Trophoblast cell (in vitro differentiated cells and primary cell): ENCODE data around the gene PIR. TPM values are rescaled to one million over a fixed set of nuclear protein-coding genes. Genes with fewer than 3 reads are reported as not detected.

ENCODE experiments used
- DNase-seq, 2 donors: peaks; one replicate each; pipeline ENCODE4 v3.0.0-alpha.2; 2016
- H2AFZ ChIP-seq: 2 replicates; pipeline ENCODE4 v1.6.1; 2013; ENCODE audit warnings: low read length, moderate library complexity, mild to moderate bottlenecking; ENCODE audit not compliant: insufficient read depth, poor library complexity
- H2AK5ac ChIP-seq: 2 replicates; pipeline ENCODE4 v1.6.1; 2013; ENCODE audit warnings: mild to moderate bottlenecking, low read length
- H2BK120ac ChIP-seq: 2 replicates; pipeline ENCODE4 v1.6.1; 2013; ENCODE audit warnings: low read length, mild to moderate bottlenecking, moderate library complexity; ENCODE audit not compliant: insufficient read depth, poor library complexity
- H2BK12ac ChIP-seq: 2 replicates; pipeline ENCODE4 v1.6.1; 2013; ENCODE audit warnings: mild to moderate bottlenecking, low read length, moderate library complexity
- H2BK5ac ChIP-seq: 2 replicates; pipeline ENCODE4 v1.6.1; 2013; ENCODE audit warnings: low read length, low read depth, moderate library complexity, mild to moderate bottlenecking; ENCODE audit not compliant: poor library complexity
- H3K14ac ChIP-seq: 2 replicates; pipeline ENCODE4 v1.6.1; 2013; ENCODE audit warnings: mild to moderate bottlenecking, low read length
- H3K18ac ChIP-seq: 2 replicates; pipeline ENCODE4 v1.6.1; 2013; ENCODE audit warnings: mild to moderate bottlenecking, low read length
- H3K23ac ChIP-seq: 2 replicates; pipeline ENCODE4 v1.6.1; 2013; ENCODE audit warnings: low read length
- H3K27ac ChIP-seq: 2 replicates; pipeline ENCODE4 v1.5.1; 2013; ENCODE audit warnings: low read depth, mild to moderate bottlenecking, inconsistent platforms, low read length, moderate library complexity
- H3K27me3 ChIP-seq: 2 replicates; pipeline ENCODE4 v1.6.1; 2013; ENCODE audit warnings: inconsistent platforms, mild to moderate bottlenecking, low read length, moderate library complexity; ENCODE audit not compliant: insufficient read depth
- H3K36me3 ChIP-seq, 2 experiments: 1 replicate in 1 of 2; 2 replicates in 1 of 2; pipeline ENCODE4 v1.6.1; 2013; ENCODE audit warnings: low read length in 2 of 2, mild to moderate bottlenecking in 2 of 2, moderate library complexity in 1 of 2; ENCODE audit not compliant: insufficient read depth in 2 of 2, control insufficient read depth in 1 of 2
- H3K4ac ChIP-seq: 2 replicates; pipeline ENCODE4 v1.6.1; 2013; ENCODE audit warnings: low read depth, mild to moderate bottlenecking, low read length, moderate library complexity
- H3K4me1 ChIP-seq, 2 experiments: 1 replicate in 1 of 2; 2 replicates in 1 of 2; pipeline ENCODE4 v1.6.1; 2013; ENCODE audit warnings: low read length in 2 of 2, mild to moderate bottlenecking in 2 of 2, moderate library complexity in 1 of 2; ENCODE audit not compliant: insufficient read depth in 2 of 2, control insufficient read depth in 1 of 2
- H3K4me2 ChIP-seq: 2 replicates; pipeline ENCODE4 v1.6.1; 2013; ENCODE audit warnings: inconsistent platforms, mild to moderate bottlenecking, low read length, moderate library complexity
- H3K4me3 ChIP-seq: 2 replicates; pipeline ENCODE4 v1.5.1; 2013; ENCODE audit warnings: mild to moderate bottlenecking, low read depth, low read length, inconsistent platforms
- H3K79me1 ChIP-seq: one replicate; pipeline ENCODE4 v1.6.1; 2013; ENCODE audit warnings: low read length
- H3K79me2 ChIP-seq: 2 replicates; pipeline ENCODE4 v1.6.1; 2013; ENCODE audit warnings: low read length, mild to moderate bottlenecking; ENCODE audit not compliant: control insufficient read depth, insufficient read depth, poor library complexity
- H3K9ac ChIP-seq: 2 replicates; pipeline ENCODE4 v1.6.1; 2013; ENCODE audit warnings: mild to moderate bottlenecking, low read length
- H3K9me3 ChIP-seq: 2 replicates; pipeline ENCODE4 v1.6.1; 2013; ENCODE audit warnings: low read depth, mild to moderate bottlenecking, control low read depth, inconsistent platforms, low read length; ENCODE audit not compliant: insufficient read depth
- H4K12ac ChIP-seq: 2 replicates; pipeline ENCODE4 v1.6.1; 2013; ENCODE audit warnings: low read depth, mild to moderate bottlenecking, low read length, moderate library complexity
- H4K8ac ChIP-seq: 2 replicates; pipeline ENCODE4 v1.6.1; 2013; ENCODE audit warnings: low read depth, mild to moderate bottlenecking, low read length, moderate library complexity
- H4K91ac ChIP-seq: one replicate; pipeline ENCODE4 v1.6.1; 2013; ENCODE audit warnings: low read depth, mild to moderate bottlenecking, low read length, moderate library complexity
- WGBS: extraction: QIAGEN DNeasy Blood & Tissue Kit; methylation state at CpG from one replicate; pipeline ENCODE4 v1.1.7; 2013; ENCODE audit warnings: missing lambda C conversion rate; ENCODE audit not compliant: insufficient read length, insufficient coverage; ENCODE audit errors: extremely low coverage; 5-methylcytosine and 5-hydroxymethylcytosine counted together
- polyA plus RNA-seq: library from polyadenylated mRNA; stranded (reverse); fragments of 200-250 nt; gene quantifications from 2 replicates; pipeline ENCODE4 v1.2.3, GENCODE V29; 2013

The PIR gene
- 15.2 and 20.3 TPM in 2 replicates for polyA plus RNA-seq

GRCh38 chrX:15493118-15493962 is at the start of gene PIR:
Gene PIR (minus strand): TSS chrX:15493333. CDS start chrX:15491257, 2,076 bp downstream.
- no CpG with 5 or more reads among the region's 47 CpGs for WGBS
- DNase-seq = peak; percentile 77 to 82
- no peak within 1 kb of the TSS for H3K9ac ChIP-seq

GRCh38 chrX:15530318-15530717 is 37.2 kb upstream of the PIR start:
- H3K36me3 ChIP-seq = no peaks in the 10 kb centered on the region
- DNase-seq = no peak
- no peak overlapping the region for H3K4me2 ChIP-seq
- no peaks in the 10 kb centered on the region for H3K79me1 ChIP-seq
- no peak overlapping the region for H3K18ac ChIP-seq
- no peak overlapping the region for H4K91ac ChIP-seq
- H4K8ac ChIP-seq = no peak overlapping the region
- no peak overlapping the region for H2BK5ac ChIP-seq
- H3K4me1 ChIP-seq = no peaks in the 10 kb centered on the region
- no CpG with 5 or more reads among the region's 6 CpGs for WGBS
- H2BK12ac ChIP-seq = no peak overlapping the region
- no peak overlapping the region for H4K12ac ChIP-seq
- no peak overlapping the region for H3K14ac ChIP-seq
- no peak overlapping the region for H2AK5ac ChIP-seq
- no peak overlapping the region for H3K4me3 ChIP-seq
- no peak overlapping the region for H3K27ac ChIP-seq
- H3K9ac ChIP-seq = no peak overlapping the region
- H3K4ac ChIP-seq = no peak overlapping the region
- H2BK120ac ChIP-seq = no peak overlapping the region
- no peaks in the 10 kb centered on the region for H3K79me2 ChIP-seq
- H3K23ac ChIP-seq = no peak overlapping the region
- H3K9me3 ChIP-seq = no peaks in the 10 kb centered on the region
- no peaks in the 10 kb centered on the region for H3K27me3 ChIP-seq
- H2AFZ ChIP-seq = no peak overlapping the region

More at GRCh38 chrX:15493118-15493962, at the start of gene PIR:
- Histone ChIP-seq H3K18ac (no peak within 1 kb of the TSS), H4K12ac (peak within 1 kb of the TSS; percentile 50), H4K8ac (peak within 1 kb of the TSS; percentile 75), H3K4me2 (peak within 1 kb of the TSS; percentile 69), H2BK12ac (peak within 1 kb of the TSS; percentile 59), H3K14ac (no peak within 1 kb of the TSS), H3K79me2 (no peaks in the 10 kb centered on the region), H3K4me1 (no peaks in the 10 kb centered on the region), H2AK5ac (no peak within 1 kb of the TSS), H3K79me1 (peaks cover 3% of the 10 kb centered on the region), H4K91ac (peak within 1 kb of the TSS; percentile 38), H3K9me3 (peaks cover 2% of the 10 kb centered on the region), H3K23ac (no peak within 1 kb of the TSS), H3K36me3 (no peaks in the 10 kb centered on the region), H2BK120ac (no peak within 1 kb of the TSS), H3K27me3 (no peaks in the 10 kb centered on the region), H3K4ac (no peak within 1 kb of the TSS), H3K27ac (no peak within 1 kb of the TSS), H3K4me3 (peak within 1 kb of the TSS; percentile 76), H2BK5ac (no peak within 1 kb of the TSS), H2AFZ (peak within 1 kb of the TSS; percentile 81)

GRCh38 chrX:15529165-15529564 is 36.0 kb upstream of the PIR start:
- Histone ChIP-seq H3K27me3 (no peaks in the 10 kb centered on the region), H3K79me1 (no peaks in the 10 kb centered on the region), H2BK12ac (no peak overlapping the region), H3K4me2 (no peak overlapping the region), H3K23ac (no peak overlapping the region), H2AFZ (no peak overlapping the region), H3K18ac (no peak overlapping the region), H3K36me3 (no peaks in the 10 kb centered on the region), H4K8ac (no peak overlapping the region), H2BK120ac (no peak overlapping the region), H2BK5ac (no peak overlapping the region), H3K4me3 (no peak overlapping the region), H3K4ac (no peak overlapping the region), H3K27ac (no peak overlapping the region), H3K14ac (no peak overlapping the region), H4K12ac (no peak overlapping the region), H3K79me2 (no peaks in the 10 kb centered on the region), H3K9ac (no peak overlapping the region), H3K4me1 (no peaks in the 10 kb centered on the region), H4K91ac (no peak overlapping the region), H3K9me3 (no peaks in the 10 kb centered on the region), H2AK5ac (no peak overlapping the region)
- DNase-seq = no peak

- no peak overlapping the region for H4K12ac ChIP-seq
- no CpG with 5 or more reads among the region's 8 CpGs for WGBS
- no peak overlapping the region for H3K27ac ChIP-seq
- H3K23ac ChIP-seq = no peak overlapping the region
- H2BK5ac ChIP-seq = no peak overlapping the region
- H4K91ac ChIP-seq = no peak overlapping the region
- no peak overlapping the region for H3K14ac ChIP-seq
- H3K4ac ChIP-seq = no peak overlapping the region
- no peak overlapping the region for H3K4me2 ChIP-seq
- no peak overlapping the region for H2BK120ac ChIP-seq
- no peak overlapping the region for H2AK5ac ChIP-seq
- no peak overlapping the region for H4K8ac ChIP-seq
- H3K9ac ChIP-seq = no peak overlapping the region
- DNase-seq = no peak
- no peaks in the 10 kb centered on the region for H3K9me3 ChIP-seq
- H3K4me3 ChIP-seq = no peak overlapping the region
- H3K79me1 ChIP-seq = no peaks in the 10 kb centered on the region
- H2AFZ ChIP-seq = no peak overlapping the region
- H3K27me3 ChIP-seq = no peaks in the 10 kb centered on the region
- H3K18ac ChIP-seq = no peak overlapping the region
- H3K36me3 ChIP-seq = no peaks in the 10 kb centered on the region
- H3K4me1 ChIP-seq = no peaks in the 10 kb centered on the region
- no peaks in the 10 kb centered on the region for H3K79me2 ChIP-seq
- H2BK12ac ChIP-seq = no peak overlapping the region
Measured at GRCh38 chrX:15525664-15526416, 32.7 kb upstream of the PIR start.
